Activated CD8-positive, alpha-beta memory T cell treated with anti-CD3 and anti-CD28 coated beads for 4 hours (primary cell): ENCODE data around the gene PAK6.

Experiments
- DNase-seq, 2 donors: peaks; one replicate each; pipeline ENCODE4 v3.0.0-alpha.2; 2020; ENCODE audit warnings: low read depth in 2 of 2

PAK6 gene

DNA sequence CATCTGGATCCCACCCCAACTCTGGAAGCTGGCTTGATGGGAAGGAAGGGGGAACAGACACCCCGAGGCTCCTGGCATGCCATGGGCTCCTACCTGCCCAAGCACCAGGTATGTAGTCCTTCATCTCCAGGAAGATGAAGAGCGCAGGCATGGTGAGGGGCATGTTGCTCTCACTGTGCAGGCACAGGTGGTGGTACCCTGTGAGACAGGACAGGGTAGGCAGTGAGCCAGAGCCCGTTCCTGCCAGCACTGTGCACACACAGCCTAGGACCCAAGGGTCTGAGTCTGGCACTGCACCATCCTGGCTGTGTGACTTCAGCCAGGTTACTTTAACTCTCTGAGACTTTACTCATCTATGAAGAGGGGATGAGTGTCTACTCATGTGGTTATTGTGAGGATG lies 53.4 kb downstream of the PAK6 start:
- DNase-seq = no peak

DNA sequence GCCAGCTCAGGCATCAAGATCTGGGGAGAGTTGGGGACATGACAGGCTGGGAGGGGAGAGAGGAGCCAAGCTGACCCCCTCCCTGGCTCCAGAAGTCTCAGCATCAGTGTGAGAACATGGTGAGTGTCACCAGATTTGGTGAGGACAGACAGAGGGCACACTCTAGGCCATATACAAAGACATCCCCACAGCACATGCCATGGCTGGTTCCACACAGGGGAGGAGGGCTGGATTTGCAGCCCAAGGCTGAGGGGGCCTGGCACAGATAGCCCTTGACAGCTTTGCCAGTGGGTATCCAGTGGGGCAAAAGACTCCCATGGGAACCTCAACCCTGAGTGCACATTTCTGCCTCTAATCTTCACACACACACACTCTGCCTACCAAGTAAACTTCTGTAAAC lies 54.1 kb downstream of the PAK6 start:
- no peak for DNase-seq

DNA sequence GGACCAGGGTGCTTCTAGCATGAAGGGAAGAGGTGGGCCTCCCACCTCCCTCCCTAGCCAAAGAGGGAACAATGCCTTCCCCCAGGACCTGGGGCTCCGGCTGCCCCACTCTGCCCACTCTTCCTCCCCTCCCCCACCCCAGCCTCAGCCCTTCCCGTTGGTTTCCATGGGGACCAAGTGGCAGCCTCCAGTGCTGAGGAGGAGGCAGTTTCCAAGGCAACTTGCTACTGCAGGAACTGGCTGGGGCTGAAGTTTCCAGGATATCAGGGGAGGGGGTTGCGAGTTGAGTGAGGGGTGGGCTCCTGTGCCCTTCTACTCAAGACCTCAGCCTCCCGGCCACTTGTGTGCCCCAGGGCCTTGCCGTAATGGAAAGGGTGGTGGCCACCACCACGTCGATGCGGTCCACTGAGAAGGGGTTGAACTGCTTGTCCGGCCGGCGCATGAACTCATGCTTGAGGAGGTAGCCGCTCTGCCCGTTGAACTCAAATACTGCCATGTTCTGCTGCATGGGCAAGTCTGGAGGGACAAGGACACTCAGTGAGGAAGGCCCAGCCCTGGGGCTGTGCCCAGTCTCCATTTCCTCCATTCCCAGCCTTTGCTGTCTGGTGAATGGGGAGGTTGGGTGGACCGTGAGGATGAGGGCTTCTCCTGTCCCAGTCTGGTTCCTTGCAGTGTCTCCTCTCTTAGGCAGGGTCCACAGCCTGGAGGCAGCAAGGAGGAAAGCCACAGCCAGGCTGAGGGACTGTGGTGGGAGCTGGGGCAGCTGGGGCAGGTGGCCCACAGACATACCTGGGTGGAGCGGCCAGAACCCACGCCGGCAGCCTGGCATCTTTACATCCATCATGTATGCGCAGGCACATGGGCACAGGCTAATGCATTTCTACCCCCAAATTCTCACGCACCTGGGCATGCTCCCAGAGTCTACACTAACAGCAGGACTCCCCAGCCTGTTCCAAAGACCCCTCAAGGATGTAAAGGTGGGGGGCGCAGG lies 55.3 kb downstream of the PAK6 start:
- DNase-seq = no peak

DNA sequence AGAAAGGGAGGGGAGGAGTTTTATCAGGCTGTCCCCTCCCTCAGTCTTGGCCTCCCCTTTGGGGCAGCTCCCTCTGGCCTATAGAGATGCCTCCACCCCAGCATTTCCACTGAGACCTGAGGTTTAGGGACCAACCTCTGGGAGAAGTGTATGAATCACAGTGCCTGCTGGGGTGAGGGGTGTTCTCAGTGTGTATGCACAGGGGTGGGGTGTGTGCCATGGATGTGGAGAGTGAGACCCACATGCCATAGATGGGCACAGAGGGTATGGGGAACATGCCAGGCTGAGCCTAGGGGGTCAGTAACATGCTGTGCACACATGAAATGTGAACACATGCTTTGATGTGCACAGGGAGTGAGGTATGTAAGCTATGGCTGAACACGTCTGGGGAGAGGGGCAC lies 56.4 kb downstream of the PAK6 start:
- no peak for DNase-seq

DNA sequence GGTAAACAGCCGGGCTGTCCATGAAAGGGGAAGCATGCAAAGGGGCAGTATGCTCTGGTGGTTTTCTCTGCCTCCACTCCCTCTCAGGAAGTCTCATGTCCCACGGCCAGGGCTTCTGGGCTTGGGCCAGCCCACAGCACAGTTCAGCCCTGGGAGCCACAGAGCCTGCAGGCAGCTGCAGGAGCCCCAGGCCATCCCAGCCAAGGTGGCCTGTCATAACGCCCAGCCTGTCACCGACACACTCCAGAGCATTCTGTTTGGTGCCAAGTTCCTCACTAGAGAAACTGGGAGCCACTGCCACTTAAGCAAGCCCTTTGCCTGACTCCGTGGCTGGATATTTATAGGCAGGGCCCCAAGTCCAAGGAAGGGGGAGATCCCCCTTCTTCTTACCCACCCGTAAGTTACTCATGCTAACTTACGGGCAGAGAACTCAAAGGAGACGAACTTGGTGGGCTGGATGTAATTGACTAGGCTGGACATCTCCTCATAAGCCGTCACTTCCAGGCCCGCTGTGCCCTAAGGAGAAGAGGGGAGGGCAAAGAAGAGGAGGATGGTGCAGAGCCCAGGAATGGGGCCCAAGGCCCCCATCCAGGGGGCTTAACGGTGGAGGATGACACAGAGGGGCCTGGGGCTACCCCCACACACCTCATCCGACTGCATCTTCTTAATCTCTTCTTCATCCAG lies 57.2 kb downstream of the PAK6 start:
- no peak for DNase-seq

DNA sequence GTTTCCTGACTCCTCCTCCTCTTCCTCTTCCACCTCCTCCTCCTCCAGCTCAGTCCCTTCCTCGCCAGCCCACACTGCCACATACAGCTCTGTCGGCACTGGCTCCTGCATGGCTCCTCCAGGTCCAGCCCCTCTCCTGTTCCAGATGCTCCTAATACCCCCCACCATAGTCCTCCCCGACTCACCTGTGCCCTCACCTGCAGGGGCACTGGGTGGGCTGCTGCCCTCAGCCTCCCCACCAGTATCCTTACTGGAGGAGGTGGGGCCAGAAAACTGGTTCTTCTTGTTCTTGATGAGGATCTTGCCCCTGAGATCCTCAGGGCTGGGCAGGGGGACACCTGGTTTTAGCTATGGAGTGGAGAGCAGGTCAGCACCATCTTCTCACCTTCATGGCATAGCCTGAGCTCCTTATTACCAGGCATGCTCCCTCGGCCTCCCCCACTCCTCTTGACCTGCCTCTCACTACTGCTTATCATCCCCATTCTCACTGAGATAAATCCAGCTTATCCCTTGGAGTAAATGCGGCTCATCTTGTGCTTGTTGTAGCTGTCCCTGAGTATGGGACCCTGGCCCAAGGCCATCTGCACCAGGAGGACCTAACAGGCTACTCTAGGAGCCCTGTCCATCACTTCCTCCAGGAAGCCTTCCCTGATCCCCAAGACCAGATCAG lies 57.8 kb downstream of the PAK6 start:
- DNase-seq = no peak

DNA sequence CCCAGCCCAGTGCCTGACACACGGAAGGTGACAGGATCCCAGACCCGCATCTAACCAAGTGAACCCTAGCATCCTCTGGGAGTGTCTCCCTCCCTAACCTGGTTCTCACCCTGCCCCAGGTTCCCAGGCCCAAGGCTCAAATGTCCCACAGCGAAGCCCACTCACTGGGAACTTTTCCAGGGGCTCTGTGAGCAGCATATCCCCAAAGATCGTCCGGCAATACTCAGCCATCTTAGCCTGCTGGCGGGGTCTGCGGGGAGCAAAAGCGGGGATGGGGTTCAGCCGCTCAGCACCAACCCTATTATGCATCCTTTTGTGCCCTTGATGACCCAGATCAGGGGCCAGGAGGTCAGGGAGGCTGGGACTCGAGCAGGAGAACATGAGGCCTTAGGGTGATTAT lies 58.5 kb downstream of the PAK6 start:
- no peak for DNase-seq

DNA sequence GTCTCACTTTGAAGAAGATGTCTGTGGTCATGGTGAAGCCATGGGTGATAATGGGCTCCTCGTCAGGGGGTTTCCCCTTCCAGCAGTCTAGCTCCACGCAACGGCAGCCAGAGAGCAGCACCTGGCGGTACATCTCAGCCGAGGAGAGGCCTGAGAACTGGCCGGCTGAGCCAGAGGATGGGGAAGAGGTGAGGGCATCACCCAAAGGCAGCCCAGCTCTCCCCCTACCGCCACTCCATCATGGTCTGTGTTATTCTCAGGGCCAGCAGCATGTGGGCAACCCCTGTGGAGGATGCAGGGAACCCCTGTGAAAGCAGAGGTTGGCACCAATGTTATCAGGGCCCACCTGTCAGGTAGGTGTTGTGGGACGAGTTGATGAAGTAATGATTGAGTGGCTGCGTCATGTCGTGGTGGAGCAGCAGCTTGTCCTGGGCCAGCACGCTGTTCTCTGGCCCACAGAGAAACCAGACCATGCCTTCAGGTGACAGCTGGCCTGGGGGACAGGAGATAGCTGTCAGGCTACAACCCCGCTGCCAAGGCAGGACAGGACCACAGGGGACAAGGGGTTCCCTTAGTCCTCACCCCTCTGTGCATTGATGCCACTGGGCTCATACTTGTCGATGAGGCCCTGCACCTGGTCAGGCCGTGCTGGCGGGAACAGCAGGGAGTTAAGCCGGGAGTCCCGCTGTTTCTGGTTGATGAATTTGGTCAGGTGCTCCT lies 59.5 kb downstream of the PAK6 start:
- DNase-seq = no peak

DNA sequence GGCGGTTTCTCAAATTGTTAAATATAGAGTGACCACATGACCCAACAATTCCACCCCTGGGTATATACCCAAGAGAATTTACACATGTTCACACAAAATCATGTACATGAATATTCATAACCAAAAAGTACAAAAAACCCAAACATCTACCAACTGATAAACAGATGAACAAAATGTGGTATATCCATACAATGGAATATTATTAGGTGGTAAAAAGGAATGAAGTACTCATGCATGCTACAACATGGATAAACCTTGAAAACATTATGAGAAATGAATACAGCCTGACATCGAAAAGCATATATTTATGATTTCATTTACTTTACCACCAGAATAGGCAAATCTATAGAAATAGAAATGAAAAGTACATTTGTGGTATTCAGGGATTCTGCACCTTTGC lies 61.5 kb downstream of the PAK6 start:
- DNase-seq = no peak

DNA sequence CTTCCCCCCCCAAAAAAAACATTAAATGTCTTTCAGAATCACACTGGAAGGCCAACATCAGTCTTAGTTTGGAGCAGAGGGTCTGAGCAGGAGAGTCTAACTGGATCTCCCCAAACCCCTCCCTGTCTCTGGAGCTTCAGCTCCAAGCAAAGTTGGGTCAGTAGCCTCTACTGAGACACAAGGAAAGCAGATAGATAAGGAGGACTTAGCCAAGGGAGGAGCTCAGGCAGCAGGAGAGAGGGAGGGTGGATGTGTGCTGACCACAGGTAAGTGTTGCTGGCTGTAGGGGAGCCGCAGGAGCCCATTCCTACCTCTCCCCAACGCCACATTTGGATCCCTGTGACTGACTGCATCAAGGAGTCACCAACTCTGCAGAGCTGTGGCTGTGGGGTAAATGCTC lies 61.9 kb downstream of the PAK6 start:
- no peak for DNase-seq

DNA sequence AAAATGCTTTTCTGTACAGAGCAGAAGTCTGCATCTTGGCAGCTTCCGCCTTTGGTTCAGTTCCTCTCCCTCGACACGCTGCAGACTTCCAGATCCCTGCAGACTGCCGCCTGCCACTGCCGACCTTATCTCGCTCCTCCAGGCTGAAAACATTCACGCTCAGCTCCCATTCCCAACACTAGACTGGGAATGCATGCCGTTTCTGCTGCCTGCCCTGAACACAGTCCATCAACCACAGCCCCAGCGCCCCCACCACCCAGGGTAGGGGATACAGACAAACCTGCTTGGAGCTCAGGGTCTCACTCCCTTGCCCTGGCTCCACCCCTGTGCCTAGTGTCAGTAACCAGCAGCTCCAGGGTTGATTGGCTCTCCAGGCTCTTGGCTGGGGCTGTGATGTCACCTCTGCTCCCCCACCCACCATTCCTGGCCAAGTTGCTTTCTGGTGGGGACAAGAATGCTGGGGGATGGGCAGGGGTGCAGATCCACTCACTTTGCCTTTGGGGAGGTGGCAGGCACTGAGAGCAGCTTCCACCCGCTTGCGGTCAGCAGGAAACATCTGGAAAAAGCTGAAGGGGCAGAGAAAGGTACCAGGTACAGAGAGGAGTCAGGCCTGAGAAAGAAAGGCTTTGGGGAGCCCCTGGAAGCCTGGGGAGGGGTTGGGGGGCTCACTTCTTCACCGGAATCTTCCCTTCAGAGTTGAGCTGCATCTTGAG lies 62.8 kb downstream of the PAK6 start:
- no peak for DNase-seq

DNA sequence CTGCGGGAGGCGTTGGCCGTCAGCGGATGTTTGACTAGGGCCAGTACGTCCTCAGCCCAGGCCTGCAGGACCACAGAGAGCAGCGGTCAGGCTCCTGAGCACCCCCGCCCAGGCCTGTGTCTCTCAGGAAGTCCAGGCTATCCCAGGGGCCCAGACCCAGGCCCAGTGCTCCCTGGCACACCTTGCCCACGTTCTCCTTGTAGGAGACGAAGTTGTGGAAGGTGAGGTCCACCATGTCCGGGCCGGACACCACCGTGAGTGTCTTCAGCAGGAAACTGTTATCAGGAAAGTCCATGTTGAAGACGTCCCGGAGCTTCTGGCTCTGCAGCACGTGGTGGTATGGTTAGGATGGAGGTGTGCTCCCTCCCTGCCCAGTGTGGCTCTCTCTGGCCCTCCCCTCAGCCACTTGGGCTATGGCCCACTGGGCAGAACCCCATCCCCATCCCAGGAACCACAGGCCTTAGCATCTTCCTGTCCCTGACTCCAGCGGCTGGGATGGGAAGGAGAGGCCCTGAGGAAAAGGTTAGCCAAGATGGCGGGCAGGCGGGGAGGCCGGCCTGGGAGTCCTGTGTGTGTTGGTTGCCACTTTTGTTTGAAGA lies 63.5 kb downstream of the PAK6 start:
- DNase-seq = no peak

DNA sequence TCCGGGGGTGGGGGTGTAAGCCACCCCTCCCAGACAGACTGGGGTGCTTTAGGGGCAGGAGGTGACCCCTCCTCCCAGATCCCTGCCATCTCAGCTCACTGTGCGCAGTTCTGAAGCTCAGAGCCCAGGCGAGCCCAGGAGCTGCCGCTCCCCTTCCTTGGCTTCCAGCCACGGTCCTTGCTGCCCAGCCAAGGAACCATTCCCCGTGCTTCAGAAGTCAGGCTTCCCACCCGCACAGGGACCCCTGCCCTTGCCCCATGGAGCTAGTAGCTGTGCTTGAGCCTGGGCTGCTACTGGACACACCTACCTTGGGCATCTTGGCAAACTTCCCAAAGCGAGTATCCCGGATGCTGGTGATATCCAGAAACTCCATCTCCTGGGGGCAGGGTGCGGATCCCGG lies 64.1 kb downstream of the PAK6 start:
- no peak for DNase-seq

DNA sequence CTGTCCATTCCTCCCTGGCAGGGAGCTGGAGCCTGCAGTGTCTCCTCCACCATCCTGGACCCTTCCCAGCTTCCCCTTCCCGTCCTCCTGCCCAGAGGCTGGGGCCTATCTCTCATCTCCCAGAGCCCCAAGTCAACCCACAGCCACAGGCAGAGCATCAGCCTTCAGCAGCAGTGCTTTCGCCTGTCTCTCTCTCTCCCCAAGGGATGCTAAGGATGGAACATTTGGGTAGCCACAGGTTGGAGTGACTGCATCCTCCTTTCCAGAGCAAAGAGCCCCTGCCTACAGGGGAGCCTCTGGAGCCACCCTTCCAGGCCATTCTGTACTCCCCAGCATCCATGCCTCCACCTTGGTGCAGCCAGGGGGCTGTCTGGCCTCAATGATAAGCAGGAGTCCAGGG lies 64.7 kb downstream of the PAK6 start:
- no peak for DNase-seq

DNA sequence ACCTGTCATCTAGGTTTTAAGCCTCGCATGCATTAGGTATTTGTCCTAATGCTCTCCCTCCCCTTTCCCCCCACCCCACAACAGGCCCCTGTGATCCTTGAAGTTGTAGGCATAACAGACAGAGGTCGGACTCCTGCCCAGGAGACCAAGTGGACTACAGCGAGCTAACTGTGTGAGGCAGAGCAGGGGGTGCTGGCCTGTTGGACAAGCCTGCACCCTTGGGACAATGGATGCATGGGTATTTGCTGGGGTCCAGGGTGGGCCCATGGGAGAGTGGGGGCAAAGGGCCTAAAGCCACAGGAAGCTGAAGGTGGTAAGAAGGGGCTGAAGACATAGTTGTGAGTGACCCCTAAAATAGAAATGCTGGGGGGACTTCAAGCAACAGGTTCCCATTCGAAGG lies 66.4 kb downstream of the PAK6 start:
- no peak for DNase-seq

DNA sequence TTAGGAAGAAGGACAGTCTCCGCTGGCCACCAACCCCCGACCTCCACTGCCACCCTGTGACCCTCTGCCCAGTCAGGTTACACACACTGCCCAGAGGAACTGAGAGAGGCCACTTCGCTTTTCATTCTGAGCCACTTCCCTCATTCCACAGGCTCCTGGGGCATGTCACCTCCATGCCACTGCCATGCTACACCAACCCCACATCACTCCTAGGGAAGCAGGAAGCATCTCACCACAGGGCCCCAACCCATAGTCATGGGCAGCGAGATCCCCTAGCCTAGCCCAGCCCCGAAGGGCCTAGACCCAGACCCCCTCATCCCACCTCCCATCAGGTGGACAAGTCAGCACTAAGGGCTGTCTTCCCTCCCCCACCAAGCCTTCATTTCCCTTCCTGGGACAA lies 67.5 kb downstream of the PAK6 start:
- no peak for DNase-seq

DNA sequence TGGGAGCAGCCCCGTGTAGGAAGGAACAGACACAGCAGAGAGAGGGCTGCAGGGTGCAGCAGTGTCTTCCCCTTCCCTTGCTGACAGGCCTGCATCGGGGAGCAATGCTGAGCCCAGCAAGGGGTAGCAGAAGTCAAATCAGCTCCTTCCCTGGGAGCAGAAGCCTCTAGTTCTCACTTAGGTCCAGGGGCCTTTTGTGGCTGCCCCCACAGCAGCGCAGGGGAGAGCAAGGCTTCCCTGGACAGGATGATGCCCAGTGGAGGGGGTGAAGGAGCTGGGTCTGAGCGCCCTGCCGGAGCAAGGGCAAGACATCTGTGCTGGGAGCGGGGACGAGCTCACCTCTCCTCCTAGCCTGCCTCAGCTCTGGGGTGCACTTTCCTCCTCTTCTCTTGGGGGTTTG lies 68.0 kb downstream of the PAK6 start:
- DNase-seq = no peak

DNA sequence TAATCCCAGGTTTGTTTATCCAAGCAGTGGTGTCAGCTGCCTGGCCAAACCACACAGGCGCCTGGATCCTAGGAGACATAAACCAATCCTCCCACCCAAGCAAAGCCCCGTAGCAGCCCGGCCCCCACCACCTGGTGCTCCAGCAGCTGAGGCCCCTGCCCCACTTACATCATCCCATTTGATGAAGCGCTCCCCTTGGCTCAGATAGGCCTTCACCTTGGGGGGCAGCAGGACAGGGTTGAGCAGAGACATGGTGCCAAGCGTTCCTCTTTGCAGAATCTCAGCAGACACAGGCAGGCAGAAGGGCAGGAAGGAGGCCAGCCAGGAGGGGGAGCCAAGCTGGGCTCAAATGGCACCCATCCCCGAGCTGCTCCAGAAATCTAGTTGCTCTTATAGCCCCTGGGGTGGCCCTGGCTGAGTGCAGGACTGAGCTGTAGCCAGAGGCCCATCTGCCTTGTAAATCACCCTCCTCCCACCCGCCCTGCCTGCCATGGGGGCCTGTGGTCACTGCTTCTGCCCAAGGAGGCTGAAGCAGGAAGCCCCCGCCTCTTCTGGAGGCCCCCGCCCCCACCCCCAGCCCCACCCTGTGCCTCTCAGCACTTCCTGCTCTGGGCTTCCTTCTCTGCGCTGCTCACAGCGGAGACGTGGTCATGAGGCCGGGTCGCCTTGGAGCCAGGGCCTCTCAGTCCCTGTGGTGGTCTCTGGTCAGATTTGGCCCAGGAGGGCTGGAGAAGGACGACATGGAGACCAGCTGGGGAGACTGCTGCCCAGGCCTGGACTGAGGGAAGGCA lies 68.8 kb downstream of the PAK6 start, which contains the start of gene PLCB2:
Gene PLCB2 (minus strand): TSS at position 515 of the 791 bp plus-strand sequence. CDS start 263 bp downstream, at position 252.
- peak in 1 of 2 donors; percentile 39 for DNase-seq

DNA sequence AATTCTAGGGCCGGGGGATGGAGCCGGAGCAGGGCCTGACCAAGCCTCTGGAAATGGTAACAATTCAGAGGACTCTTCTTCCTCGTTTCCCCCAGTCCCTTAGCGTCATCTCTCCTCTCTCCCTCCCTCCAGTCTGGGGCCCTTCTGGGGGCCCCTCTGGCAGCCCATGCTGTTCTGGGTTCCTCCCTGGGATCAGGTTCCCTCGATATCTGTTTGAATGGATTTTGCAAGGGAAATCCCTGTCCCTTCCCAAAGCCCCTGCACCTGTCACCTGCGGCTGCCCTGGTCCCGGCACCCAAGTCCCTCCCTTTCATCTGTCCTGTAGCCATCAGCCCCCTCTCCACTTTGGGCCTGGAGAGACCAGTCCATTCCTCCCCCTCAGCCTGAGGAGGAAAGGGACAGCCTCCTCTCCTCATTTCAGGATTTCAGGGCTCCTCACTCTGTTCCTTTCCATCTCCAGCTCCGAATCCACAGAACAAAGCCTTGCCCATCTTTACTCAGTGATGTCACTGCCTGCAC lies 70.5 kb downstream of the PAK6 start:
- no peak for DNase-seq
